Kidney epithelial cell (primary cell): ENCODE data around the gene WASF2. TPM values are rescaled to one million over a fixed set of nuclear protein-coding genes. Genes with fewer than 3 reads are reported as not detected.

ENCODE experiments used
- DNase-seq: peaks from one replicate; pipeline ENCODE4 v3.0.0-alpha.2; 2010; ENCODE audit warnings: low read depth
- H3K27me3 ChIP-seq: 2 replicates; pipeline ENCODE4 v1.6.0; 2011; ENCODE audit warnings: low read length; ENCODE audit not compliant: control insufficient read depth, insufficient read depth
- H3K36me3 ChIP-seq: 2 replicates; pipeline ENCODE4 v1.5.1; 2011; ENCODE audit warnings: low read length; ENCODE audit not compliant: control insufficient read depth, insufficient read depth
- H3K4me3 ChIP-seq: 2 replicates; pipeline ENCODE4 v1.5.1; 2011; ENCODE audit warnings: low read depth, mild to moderate bottlenecking, control low read depth, low read length
- total RNA-seq: library from RNA; depleted of rRNA; stranded (reverse); fragments of >200 nt; gene quantifications from 2 replicates; pipeline ENCODE4 v1.2.3, GENCODE V29; 2015
- TF ChIP-seq, protein P1 (sequence below): IDR thresholded peaks from 2 replicates; pipeline ENCODE4 v1.5.1; 2011; ENCODE audit warnings: mild to moderate bottlenecking, moderate library complexity, low read length, control low read depth, inconsistent platforms; ENCODE audit not compliant: insufficient read depth, poor library complexity, severe bottlenecking

The WASF2 gene
- total RNA-seq, 1 donor from 2014 or later = 52.4 TPM

DNA sequence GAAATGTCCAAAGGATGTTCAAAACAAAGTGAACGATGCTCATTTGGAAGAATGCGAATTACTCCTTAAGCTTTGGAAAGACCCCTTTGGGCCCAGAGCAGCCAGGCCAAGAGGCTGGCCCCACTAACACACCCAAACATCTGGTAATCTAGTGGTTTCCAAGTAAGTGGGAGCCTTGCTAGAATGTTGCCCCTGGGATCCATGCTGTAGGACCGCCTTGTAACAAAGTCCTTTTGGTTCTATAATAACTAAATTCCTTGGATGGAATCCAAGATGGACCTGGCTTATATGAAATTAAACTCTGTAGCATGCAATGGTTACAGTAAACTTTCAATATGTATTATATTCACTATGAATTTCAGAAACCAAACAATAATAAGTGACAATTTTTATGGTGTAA lies 72.3 kb downstream of the WASF2 start:
- TF ChIP-seq, protein P1, sequence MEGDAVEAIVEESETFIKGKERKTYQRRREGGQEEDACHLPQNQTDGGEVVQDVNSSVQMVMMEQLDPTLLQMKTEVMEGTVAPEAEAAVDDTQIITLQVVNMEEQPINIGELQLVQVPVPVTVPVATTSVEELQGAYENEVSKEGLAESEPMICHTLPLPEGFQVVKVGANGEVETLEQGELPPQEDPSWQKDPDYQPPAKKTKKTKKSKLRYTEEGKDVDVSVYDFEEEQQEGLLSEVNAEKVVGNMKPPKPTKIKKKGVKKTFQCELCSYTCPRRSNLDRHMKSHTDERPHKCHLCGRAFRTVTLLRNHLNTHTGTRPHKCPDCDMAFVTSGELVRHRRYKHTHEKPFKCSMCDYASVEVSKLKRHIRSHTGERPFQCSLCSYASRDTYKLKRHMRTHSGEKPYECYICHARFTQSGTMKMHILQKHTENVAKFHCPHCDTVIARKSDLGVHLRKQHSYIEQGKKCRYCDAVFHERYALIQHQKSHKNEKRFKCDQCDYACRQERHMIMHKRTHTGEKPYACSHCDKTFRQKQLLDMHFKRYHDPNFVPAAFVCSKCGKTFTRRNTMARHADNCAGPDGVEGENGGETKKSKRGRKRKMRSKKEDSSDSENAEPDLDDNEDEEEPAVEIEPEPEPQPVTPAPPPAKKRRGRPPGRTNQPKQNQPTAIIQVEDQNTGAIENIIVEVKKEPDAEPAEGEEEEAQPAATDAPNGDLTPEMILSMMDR = no peak
- Histone ChIP-seq H3K36me3 (peaks cover 4% of the 10 kb centered on the region), H3K27me3 (no peaks in the 10 kb centered on the region), H3K4me3 (no peak overlapping the region)
- no peak for DNase-seq

DNA sequence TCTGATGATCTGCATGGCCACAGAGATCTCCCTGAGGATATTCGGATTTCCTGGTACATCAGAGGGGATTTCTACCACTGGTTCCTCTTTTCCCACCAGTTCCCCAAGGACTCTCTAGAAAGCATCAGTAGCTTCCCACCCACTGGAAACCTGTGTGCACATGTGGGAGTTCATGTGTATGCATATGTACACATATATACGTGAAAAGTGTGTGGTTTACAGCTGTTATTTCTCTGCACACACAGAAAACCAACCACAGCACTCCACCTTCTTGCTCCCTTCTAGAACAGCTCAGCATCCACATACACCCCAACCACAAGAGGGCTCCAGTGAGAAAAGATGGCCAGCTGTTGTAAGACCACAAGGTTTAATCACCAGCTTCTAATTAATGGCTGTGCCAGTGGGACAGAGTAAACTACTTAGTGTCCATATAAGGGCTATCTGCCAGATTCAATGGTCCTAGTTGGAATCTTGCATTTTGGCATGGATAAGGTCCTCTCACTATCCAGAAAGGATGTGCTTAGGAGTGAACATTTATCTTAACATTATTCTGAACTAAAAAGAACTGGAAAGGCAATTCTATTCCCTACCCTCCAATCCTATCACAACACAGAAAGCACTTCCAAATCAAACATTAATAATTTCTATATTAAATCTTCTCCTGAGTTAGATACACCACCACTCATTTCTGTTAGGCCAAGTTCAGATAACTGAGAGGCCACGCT lies 73.4 kb downstream of the WASF2 start:
- no peak for DNase-seq
- no peak overlapping the region for H3K4me3 ChIP-seq
- H3K36me3 ChIP-seq = peaks cover 4% of the 10 kb centered on the region
- H3K27me3 ChIP-seq = no peaks in the 10 kb centered on the region
- TF ChIP-seq, protein P1 = peak; percentile 68

DNA sequence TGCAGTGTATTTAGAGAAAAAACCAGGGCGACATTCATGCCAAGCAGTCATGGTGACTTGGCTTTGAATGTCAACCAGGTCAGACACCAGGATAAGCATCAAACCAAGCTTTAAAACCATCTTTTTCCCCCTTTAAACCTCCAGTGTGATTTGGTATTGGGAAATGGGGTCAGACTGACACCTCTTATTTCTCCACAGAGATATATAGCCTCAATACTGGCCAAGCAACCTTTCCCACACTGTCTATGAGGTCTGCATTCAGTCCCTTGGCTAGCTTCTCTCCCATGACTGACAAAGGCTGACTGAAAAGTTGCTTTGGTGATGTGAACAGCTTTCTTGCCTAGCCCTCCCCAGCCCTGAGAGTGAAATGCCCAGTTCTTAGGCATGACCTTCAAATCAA lies 75.9 kb downstream of the WASF2 start:
- Histone ChIP-seq H3K36me3 (peaks cover 6% of the 10 kb centered on the region), H3K27me3 (no peaks in the 10 kb centered on the region), H3K4me3 (no peak overlapping the region)
- TF ChIP-seq, protein P1 = no peak
- DNase-seq = no peak

DNA sequence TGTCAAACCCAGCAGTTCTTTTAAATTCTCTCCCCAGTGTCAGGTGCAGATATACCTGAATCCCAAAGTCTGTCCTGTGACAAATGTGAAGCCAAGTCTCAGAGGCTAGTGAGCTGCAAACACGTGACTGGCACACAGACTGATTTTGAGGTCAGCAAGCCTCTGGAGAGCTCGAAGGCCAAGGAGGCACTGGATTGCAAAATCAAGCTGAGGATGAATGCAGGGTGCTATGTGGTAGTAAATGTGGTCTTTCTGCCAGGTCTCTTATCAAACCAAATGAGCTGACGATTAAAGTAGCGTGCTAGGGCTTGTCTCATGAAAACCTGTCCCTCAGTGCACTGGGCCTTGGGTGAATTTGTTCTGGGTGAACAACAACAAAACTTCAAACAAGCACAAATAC lies 77.0 kb downstream of the WASF2 start:
- no peak for DNase-seq
- no peaks in the 10 kb centered on the region for H3K27me3 ChIP-seq
- H3K36me3 ChIP-seq = peaks cover 7% of the 10 kb centered on the region
- H3K4me3 ChIP-seq = no peak overlapping the region
- TF ChIP-seq, protein P1 = no peak

DNA sequence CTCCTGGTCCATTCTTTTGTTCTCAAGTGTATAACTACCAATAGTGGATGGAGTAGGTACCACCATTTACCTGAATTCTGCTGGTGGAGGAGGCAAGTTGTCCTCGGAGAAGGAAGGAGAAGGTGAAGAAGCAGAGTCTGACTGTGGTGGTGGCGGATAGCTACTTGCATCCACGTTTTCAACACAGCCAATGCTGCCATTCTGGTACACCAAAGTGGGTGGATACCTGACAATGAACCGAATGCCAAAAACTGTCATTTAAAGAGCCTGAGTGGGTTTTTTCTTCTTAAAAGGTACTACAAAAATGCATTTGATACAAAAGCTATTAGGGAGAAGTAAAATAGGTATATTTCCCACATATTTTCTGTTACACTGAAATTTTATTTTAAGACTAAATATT lies 77.5 kb downstream of the WASF2 start:
- Histone ChIP-seq H3K4me3 (no peak overlapping the region), H3K36me3 (peaks cover 7% of the 10 kb centered on the region), H3K27me3 (no peaks in the 10 kb centered on the region)
- DNase-seq = no peak
- TF ChIP-seq, protein P1 = no peak

DNA sequence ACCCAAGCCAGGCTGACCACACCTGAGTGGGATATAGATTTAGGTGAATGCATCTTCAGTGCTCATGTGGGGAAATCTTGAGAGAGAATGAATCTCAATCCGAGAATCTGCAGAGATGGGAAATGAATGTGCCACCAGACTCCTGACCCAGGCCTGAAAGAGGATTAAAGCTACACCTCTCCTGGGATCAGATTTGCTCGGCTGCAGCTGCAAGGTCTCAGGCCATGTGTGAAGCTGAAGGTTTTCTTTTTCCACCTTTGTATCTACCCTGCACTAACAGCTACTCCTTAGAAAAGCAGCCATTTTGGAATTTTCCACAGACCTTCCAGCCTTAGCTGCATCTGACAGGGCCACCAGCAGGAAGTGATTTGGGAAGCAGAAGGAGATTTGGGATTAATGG lies 79.3 kb downstream of the WASF2 start:
- Histone ChIP-seq H3K27me3 (no peaks in the 10 kb centered on the region), H3K36me3 (peaks cover 7% of the 10 kb centered on the region), H3K4me3 (no peak overlapping the region)
- TF ChIP-seq, protein P1 = no peak
- DNase-seq = no peak
